GM12892 (cell line): ENCODE data around the gene DDX54.

Experiments
- DNase-seq: peaks from one replicate; pipeline ENCODE4 v3.0.0; 2011; ENCODE audit not compliant: insufficient read length
- FAIRE-seq: peaks from 2 replicates; lab custom pipeline; 2011; peaks lifted over from hg19 to GRCh38; lab: Jason Lieb, UNC
- POLR2A ChIP-seq: IDR thresholded peaks from 2 replicates; pipeline ENCODE4 v1.6.1; 2011; ENCODE audit warnings: low read depth, low read length, control low read depth
- POLR2AphosphoS5 ChIP-seq: IDR thresholded peaks from 2 replicates; pipeline ENCODE4 v1.6.1; 2011; ENCODE audit warnings: low read depth, low read length, control low read depth
- TAF1 ChIP-seq: IDR thresholded peaks from 2 replicates; pipeline ENCODE4 v1.6.1; 2011; ENCODE audit warnings: low read depth, mild to moderate bottlenecking, control low read depth, low read length, borderline replicate concordance

Gene DDX54

DNA sequence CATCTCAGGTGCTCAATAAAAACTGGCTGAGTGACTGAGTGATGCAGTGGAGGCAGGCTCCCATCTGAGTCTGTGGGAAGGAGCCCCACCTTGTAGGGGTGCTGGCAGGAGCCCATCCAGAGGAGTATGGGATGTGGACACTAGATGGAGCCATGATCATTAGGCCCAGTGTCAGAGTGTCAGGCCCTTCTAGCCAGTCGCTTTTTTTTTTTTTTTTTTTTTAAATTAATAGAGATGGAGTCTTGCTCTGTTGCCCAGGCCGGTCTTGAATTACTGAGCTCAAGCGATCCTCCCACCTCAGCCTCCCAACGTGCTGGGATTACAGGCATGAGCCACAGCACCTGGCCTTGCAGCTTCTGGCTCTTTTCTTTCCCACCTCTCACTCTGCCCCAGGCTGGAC, 11.7 kb upstream of the DDX54 start:
- no peak for FAIRE-seq
- TF ChIP-seq POLR2A: no peak
- TF ChIP-seq POLR2AphosphoS5: no peak
- TF ChIP-seq TAF1: no peak
- DNase-seq: peak; percentile 85

- no peak for TF ChIP-seq POLR2AphosphoS5
- TF ChIP-seq POLR2A: no peak
- no peak for TF ChIP-seq TAF1
- FAIRE-seq: no peak
- DNase-seq: no peak
These were observed 11.3 kb upstream of the DDX54 start for GRCh38 chr12:113196582-113196981.

- TF ChIP-seq TAF1 (no peak), POLR2A (no peak), POLR2AphosphoS5 (no peak)
- no peak for FAIRE-seq
- no peak for DNase-seq
These were observed 10.3 kb upstream of the DDX54 start for GRCh38 chr12:113195598-113195997.

DNA sequence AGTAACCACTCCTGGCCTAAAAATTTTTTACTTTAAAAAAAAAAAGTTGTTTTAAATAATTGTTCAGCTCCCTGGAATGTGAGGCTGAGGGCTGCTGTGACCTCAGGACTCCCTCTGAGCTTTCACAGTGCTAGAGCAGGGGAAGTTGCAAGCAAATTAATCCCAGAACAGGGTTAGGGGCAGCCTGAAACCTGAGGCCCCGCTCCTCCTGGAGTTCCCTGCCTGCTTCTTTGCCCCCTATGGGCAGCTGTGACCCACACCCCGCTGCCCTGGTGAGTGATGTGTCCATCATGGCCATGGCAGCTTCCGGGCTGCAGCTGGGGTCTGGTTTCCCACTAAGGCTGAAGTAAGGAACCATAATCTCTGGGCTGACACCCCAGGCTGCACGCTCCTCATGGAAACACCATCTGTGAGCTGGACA, 9.7 kb upstream of the DDX54 start:
- TF ChIP-seq POLR2AphosphoS5: no peak
- no peak for TF ChIP-seq TAF1
- no peak for TF ChIP-seq POLR2A
- no peak for FAIRE-seq
- no peak for DNase-seq

DNA sequence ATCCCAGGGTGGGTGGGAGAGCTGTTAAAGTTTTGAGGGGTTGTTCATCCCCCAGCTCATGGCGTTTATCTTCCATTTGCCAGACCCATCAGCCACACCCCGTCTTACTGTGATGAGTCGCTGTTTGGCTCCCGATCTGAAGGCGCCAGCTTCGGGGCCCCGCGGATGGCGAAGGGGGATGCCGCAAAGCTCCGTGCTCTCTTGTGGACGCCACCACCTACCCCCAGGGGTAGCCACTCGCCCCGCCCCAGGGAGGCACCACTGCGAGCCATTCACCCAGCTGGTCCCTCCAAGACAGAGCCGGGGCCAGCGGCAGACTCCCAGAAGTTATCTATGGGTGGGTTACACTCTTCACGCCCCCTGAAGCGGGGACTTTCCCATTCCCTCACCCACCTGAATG, 5.9 kb upstream of the DDX54 start:
- DNase-seq: no peak
- TF ChIP-seq POLR2A (no peak), POLR2AphosphoS5 (no peak), TAF1 (no peak)
- FAIRE-seq: no peak

DNA sequence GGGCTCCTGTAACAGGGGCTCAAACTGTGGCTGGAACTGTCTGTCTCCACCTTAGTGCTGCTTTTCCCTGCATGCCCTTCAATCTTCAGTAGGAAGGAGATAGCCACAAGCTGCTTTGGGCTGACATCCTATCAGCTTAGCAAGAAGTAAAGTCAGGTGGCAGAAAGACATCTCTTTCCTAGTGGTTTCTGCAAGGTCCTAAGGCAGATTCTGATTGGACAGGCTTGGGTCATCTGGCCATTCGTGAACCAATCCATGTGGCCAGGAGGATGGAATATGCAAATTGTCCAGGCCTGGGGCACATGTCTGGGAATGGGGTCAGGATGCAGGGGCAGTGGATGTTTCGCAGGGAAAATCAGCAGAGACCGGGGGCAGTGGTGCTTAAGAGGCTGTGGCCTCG, 5.5 kb upstream of the DDX54 start:
- DNase-seq (no peak), FAIRE-seq (no peak)
- TF ChIP-seq TAF1: no peak
- TF ChIP-seq POLR2A: no peak
- TF ChIP-seq POLR2AphosphoS5: no peak

DNA sequence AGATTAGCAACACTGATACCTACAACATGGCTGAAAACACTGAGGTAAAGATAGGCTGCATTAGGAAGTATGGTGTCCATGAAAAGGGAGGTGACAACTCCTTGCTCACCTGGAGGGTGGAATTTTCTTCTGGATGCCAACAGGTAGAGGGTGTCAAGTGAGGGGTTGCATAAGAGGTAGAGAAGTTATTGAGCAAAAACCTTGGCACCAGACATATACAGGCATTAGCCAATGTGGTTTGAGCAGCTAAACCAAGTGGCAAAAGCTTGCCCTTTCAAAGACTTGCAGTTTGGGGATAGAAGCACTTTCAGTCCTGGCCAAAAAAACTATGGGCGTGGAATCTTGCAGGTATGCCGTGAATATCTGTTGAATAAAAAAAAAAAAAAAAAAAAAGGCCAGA, 4.1 kb upstream of the DDX54 start:
- TF ChIP-seq TAF1 (no peak), POLR2AphosphoS5 (no peak), POLR2A (no peak)
- DNase-seq (no peak), FAIRE-seq (no peak)

DNA sequence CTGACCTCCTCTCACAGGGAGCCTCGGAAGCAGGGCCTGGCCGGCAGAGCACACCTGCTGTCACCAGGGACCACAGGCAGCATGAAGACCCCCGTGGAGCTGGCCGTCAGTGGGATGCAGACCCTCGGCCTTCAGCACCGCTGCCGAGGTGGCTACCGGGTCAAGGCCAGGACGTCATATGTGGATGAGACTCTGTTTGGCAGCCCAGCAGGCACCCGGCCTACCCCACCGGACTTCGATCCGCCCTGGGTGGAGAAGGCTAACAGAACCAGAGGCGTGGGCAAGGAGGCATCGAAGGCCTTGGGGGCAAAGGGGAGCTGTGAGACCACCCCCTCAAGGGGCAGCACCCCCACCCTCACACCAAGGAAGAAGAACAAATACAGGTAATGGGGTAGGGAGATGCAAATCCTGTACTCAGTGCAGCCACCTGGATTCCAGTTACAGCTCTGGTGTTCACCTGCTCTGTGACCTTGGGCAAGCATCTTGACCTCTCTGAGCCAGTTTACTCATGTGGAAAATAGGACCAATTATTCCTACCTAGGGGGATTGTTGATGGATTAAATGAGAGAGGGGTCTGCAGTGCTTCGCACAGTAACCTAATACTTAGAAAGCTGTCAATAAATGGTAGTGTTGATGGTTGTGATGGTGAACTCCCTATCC, 1.5 kb upstream of the DDX54 start:
- DNase-seq (no peak), FAIRE-seq (no peak)
- no peak for TF ChIP-seq TAF1
- TF ChIP-seq POLR2A: no peak
- TF ChIP-seq POLR2AphosphoS5: no peak

- DNase-seq: no peak
- no peak for TF ChIP-seq TAF1
- TF ChIP-seq POLR2AphosphoS5: no peak
- no peak for TF ChIP-seq POLR2A
- no peak for FAIRE-seq
These were observed 721 bp upstream of the DDX54 start for GRCh38 chr12:113186033-113186365.

- TF ChIP-seq TAF1 (no peak), POLR2AphosphoS5 (no peak), POLR2A (no peak)
- peak; percentile 92 for FAIRE-seq
- DNase-seq: peak; percentile 87
These were observed 438 bp downstream of the DDX54 start for GRCh38 chr12:113184900-113185179.

GRCh38 chr12:113184098-113184899, 979 bp downstream of the DDX54 start:
- FAIRE-seq (no peak), DNase-seq (no peak)
- TF ChIP-seq POLR2A: no peak

DNA sequence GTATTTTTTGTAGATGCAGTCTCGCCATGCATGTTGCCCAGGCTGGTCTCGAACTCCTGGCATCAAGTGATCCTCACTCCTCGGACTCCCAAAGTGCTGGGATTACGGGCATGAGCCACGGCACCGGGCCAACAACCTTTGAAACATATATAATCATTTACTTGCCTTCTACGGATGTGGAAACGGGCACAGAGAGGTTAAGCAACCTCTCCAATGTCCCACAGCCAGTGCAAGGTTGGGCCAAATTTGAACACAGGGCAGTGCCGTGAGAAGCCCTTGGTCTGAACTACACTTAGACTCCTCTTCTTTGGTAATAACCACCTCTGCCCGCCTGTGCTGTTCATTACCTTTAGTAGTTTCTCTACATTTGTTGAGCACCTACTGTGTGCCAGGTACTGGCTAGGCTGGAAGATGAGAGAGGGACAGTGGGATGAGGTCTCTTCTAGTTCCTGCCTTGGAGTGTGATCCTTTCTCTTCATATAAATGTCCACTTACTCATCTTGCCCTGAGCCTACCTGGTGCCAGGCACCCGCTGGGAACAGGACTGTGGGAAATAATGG, 2.2 kb downstream of the DDX54 start:
- no peak for DNase-seq
- TF ChIP-seq TAF1 (no peak), POLR2AphosphoS5 (no peak), POLR2A (no peak)
- no peak for FAIRE-seq

DNA sequence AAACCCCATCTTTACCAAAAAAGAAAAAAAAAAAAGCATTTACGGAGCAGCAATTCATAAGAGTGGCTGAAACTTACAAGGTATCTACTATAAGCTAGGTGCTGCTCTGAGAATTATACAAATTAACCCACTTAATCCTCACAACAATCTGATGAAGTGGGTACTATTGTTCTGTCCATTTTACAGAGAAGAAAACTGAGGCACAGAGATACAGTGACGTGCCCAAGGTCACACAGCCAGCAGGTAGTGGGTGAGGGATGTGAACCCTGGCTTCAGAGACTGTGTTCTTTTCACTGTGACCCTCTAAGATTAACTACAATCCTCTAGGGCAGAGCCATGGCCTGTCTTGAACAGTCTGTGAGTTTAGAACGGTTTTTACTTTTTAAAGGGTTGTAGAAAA, 3.3 kb downstream of the DDX54 start:
- no peak for FAIRE-seq
- no peak for TF ChIP-seq POLR2A
- no peak for TF ChIP-seq TAF1
- no peak for TF ChIP-seq POLR2AphosphoS5
- DNase-seq: no peak

DNA sequence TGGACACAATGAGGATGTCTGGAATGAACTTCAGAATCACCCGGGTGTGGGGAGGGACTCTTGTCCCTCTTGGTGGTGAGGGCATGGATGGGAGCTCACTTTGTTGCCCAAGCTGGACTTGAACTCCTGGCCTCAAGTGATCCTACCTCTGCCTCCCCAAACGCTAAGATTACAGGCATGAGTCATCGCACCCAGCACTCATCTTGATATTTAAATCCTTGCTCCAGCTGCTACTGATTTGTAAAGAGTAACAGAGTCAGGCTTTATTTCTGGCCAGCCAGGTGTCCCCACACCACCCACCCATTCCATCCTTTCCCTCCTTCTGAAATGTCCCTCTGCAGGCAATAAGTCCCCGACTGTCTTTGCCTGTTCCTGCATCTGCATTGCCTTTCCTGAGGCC, 4.9 kb downstream of the DDX54 start:
- FAIRE-seq (no peak), DNase-seq (no peak)
- no peak for TF ChIP-seq POLR2AphosphoS5
- TF ChIP-seq POLR2A: no peak
